Heart left ventricle (tissue), 16 donors: ENCODE measurements around the gene ISLR. TPM values are rescaled to one million over a fixed set of nuclear protein-coding genes. Genes with fewer than 3 reads are reported as not detected.

Source experiments
- ATAC-seq, 4 donors: fragments of 200-7000 bp; cut with Tn5 transposase; one replicate each; pipeline ENCODE4 v1.9.1; 2020 to 2022; ENCODE audit warnings: moderate library complexity in 4 of 4, mild to moderate bottlenecking in 3 of 4, moderate number of reproducible peaks in 1 of 4
- DNase-seq, 5 donors: peaks; one replicate each; pipeline ENCODE4 v3.0.0-alpha.2; 2020
- H3K27ac ChIP-seq, 12 donors: fragments of 200-600 bp; sonication (generic) in 4 of 12; one replicate each; pipeline versions ENCODE4 v1.5.0 to v1.8.0; 2016 to 2022; ENCODE audit warnings: mild to moderate bottlenecking in 2 of 12
- H3K27me3 ChIP-seq, 9 donors: fragments of 200-600 bp; sonication (generic) in 2 of 9; one replicate each; pipeline versions ENCODE4 v1.5.1 to v1.8.0; 2016 to 2022; ENCODE audit warnings: mild to moderate bottlenecking in 3 of 9
- H3K36me3 ChIP-seq, 9 donors: fragments of 200-600 bp; sonication (generic) in 2 of 9; one replicate each; pipeline versions ENCODE4 v1.5.0 to v1.8.0; 2018 to 2022; ENCODE audit warnings: mild to moderate bottlenecking in 2 of 9
- H3K4me1 ChIP-seq, 12 donors: fragments of 200-600 bp; sonication (generic) in 4 of 12; one replicate each; pipeline versions ENCODE4 v1.5.0 to v1.8.0; 2016 to 2022; ENCODE audit warnings: mild to moderate bottlenecking in 3 of 12
- H3K4me3 ChIP-seq, 12 donors: fragments of 200-600 bp; sonication (generic) in 4 of 12; one replicate each; pipeline versions ENCODE4 v1.5.0 to v1.8.0; 2017 to 2022; ENCODE audit warnings: mild to moderate bottlenecking in 9 of 12, moderate library complexity in 4 of 12
- H3K9me3 ChIP-seq, 12 donors: fragments of 200-600 bp; sonication (generic) in 4 of 12; one replicate each; pipeline versions ENCODE4 v1.5.0 to v1.8.0; 2016 to 2022; ENCODE audit warnings: mild to moderate bottlenecking in 1 of 12
- POLR2A ChIP-seq, 2 donors: fragments of 450-650 bp; IDR thresholded peaks; one replicate each; pipeline ENCODE4 v1.6.1; 2017; ENCODE audit warnings: antibody characterized with exemption in 2 of 2, mild to moderate bottlenecking in 2 of 2, moderate library complexity in 2 of 2
- WGBS, 4 donors: extraction: QIAGEN DNeasy Blood & Tissue Kit in 2 of 4; methylation state at CpG; one replicate each; pipeline versions ENCODE4 v1.1.5 to v1.1.7; 2013 to 2018; 5-methylcytosine and 5-hydroxymethylcytosine counted together
- intact Hi-C, 10 donors: fragments of 100-400 bp; cut with DNase I; formaldehyde crosslinking; loops; one replicate each; pipeline versions ENCODE4 v1.11.1 to v1.14.2; 2022
- polyA plus RNA-seq, 2 donors: library from polyadenylated mRNA; stranded (reverse); fragments of 200-250 nt; gene quantifications; one replicate each; pipeline ENCODE4 v1.2.3, GENCODE V29; 2013
- total RNA-seq, 9 donors: library from RNA; depleted of rRNA in 2 of 9; stranded (reverse); fragments of >200 nt in 2 of 9; fragmentation: NEBNext Ultra II Directional in 3 of 9; extraction: Animal tissue kit (Norgen Biotek cat#: 25700) in 3 of 9; gene quantifications; one replicate each; pipeline versions ENCODE4 v1.1.0 to v1.2.4, GENCODE V29; 2016 to 2023
- TF ChIP-seq, protein P1 (sequence below), 12 donors: fragments of 200-600 bp; sonication (generic) in 4 of 12; IDR thresholded peaks; one replicate each; pipeline versions ENCODE4 v1.5.0 to v1.8.0; 2018 to 2022; ENCODE audit warnings: antibody characterized with exemption in 12 of 12, mild to moderate bottlenecking in 5 of 12
- donor health status: ischemic (EF 13 %, LVEDD 7.1; RV severe dilation, severe dysfunction).
- donor health status: healthy with polysubstance abuse.
- donor health status: DM: no; HTN: yes; CAD: no.
- donor health status: DM: no; HTN: no; CAD: no.
- donor health status: ischemic (EF 25% LVEDD 6.9; RV normal size, moderate dysfunction).
- donor health status: ischemic (EF 25% LVEDD 5.7; RV mildly dilated, moderate dysfunction).
- donor health status: healthy.
- donor health status: DM: yes; HTN: yes; CAD: no.
- donor health status: ischemic (EF 35%, LVEDD 5.7; RV mildly dilated, moderate dysfunction).
- donor health status: nonischemic (EF 11% LVEDD 7.7; RV severe dilation, severe dysfunction).
- donor health status: DM: yes; HTN: yes; CAD: no.
- donor health status: PGD.
- donor health status: ischemic (EF 29% LVEDD 5.4; RV normal size, mild dysfunction).
- donor health status: nonischemic (EF 23%, LVEDD 6.1; RV moderate dilation, normal function).

ISLR gene
- total and polyA plus RNA-seq, 11 donors, result 5.1 to 32.3 (median 16.6) TPM

DNA sequence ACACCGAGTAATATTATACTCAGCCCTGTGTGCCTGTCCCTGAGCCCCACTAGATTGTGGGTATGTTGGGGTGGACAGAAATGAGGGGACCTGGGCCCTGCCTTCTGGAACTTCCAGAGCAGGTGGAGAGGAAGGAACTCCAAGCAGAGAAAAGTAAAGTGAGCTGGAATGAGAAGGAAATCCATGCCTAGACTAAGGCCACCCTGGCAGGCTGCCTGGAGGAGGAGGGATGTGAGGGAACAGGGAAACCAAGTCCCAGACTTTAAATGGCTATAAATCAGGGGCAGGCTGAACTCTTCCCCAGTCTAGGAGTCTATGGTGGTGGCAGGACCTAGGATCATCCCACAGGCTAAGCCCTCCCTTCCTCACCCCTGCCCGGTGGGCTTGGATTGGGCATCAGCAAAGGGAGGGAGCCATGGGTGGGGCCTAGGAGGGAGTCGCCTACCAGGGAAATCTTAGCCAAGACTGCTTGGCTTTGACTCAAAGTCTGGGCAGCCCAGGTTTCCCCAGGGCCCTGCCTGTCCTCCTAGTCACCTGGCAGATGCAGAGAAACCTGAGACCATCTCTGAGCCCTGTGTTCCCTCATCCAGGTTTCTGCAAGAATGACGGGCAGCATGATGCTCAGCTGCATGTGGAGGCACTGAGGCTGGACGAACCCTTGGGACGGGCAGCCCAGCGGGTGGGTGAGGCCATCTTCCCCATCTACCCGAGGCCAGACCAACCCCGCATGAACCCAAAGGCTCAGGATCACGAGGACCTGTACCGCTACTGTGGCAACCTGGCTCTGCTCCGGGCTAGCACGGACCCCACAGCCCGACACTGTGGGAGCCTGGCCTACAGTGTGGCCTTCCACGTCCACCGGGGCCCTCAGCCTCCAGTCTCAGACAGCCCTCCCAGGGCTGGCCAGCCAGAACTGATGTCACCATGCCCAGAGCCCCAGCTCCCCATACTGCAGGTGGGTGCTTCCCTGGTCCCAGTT is 44.7 kb downstream of the ISLR start:
- intact Hi-C loops, result no loop called here
- H3K9me3 ChIP-seq, result no peaks in the 10 kb centered on the region
- TF ChIP-seq, protein P1, sequence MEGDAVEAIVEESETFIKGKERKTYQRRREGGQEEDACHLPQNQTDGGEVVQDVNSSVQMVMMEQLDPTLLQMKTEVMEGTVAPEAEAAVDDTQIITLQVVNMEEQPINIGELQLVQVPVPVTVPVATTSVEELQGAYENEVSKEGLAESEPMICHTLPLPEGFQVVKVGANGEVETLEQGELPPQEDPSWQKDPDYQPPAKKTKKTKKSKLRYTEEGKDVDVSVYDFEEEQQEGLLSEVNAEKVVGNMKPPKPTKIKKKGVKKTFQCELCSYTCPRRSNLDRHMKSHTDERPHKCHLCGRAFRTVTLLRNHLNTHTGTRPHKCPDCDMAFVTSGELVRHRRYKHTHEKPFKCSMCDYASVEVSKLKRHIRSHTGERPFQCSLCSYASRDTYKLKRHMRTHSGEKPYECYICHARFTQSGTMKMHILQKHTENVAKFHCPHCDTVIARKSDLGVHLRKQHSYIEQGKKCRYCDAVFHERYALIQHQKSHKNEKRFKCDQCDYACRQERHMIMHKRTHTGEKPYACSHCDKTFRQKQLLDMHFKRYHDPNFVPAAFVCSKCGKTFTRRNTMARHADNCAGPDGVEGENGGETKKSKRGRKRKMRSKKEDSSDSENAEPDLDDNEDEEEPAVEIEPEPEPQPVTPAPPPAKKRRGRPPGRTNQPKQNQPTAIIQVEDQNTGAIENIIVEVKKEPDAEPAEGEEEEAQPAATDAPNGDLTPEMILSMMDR (IDR thresholded peaks at IDR 0.05), result no peak
- no peak for TF ChIP-seq POLR2A (IDR thresholded peaks at IDR 0.05)
- DNase-seq (no peak), ATAC-seq (no peak)
- no peak overlapping the region for H3K4me3 ChIP-seq
- H3K4me1 ChIP-seq, result peaks cover 0 to 9% (median 0%) of the 10 kb centered on the region in 12 donors
- H3K27me3 ChIP-seq, result peaks cover 0 to 6% (median 0%) of the 10 kb centered on the region in 9 donors
- WGBS, 4 donors, result 86 to 96% (median 94%) methylated on average over 9 to 16 of the region's 16 CpGs
- no peaks in the 10 kb centered on the region for H3K36me3 ChIP-seq
- H3K27ac ChIP-seq, result no peak overlapping the region

DNA sequence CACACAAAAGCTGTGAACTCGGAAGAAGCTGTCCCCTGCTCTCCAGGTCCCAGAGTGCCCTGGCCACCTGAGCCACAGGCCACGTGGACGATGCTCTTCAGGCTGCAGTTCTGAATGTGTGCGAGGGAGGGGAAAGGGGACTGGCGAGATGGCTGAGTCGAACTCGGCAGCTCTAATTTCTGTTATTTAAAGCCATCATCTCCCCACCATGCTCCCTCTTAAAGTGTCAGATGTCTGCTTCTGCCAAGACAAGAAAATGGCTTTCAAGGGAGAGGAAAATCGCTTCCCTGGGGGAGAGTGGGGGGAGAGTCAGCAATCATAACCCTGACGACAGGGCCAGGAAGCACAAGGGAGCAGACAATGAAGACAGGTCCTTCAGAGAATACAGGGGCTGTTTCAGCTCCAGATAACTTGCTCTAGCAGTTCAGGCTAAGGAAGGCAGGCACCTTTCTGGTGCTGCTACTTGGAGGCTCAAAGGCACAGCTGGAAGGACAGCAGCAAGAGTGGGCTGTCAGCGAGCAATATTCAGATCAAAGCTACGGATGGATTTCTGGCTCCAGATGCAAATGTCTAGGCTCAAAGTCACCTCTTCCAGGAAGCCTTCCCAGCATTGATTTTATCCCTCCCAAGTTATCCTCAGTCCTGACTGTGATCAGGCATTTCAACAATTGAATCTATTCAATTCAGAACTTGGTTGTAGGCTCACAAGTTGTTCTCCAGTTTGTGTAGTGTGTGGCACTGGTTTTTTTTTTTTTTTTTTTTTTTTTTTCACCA is 47.2 kb downstream of the ISLR start:
- Histone ChIP-seq H3K27ac (no peak overlapping the region), H3K27me3 (peaks cover 0 to 6% (median 0%) of the 10 kb centered on the region in 9 donors), H3K36me3 (no peaks in the 10 kb centered on the region), H3K4me3 (no peak overlapping the region), H3K4me1 (no peaks in the 10 kb centered on the region), H3K9me3 (no peaks in the 10 kb centered on the region)
- intact Hi-C loops, result loop anchor here in 1 of 10 donors (10.0 kb wide), 1 partner anchor 86 kb away; the partner anchor contains the start of gene ISLR2
- no peak for DNase-seq
- no peak for ATAC-seq
- TF ChIP-seq, protein P1 (IDR thresholded peaks at IDR 0.05), result no peak
- TF ChIP-seq POLR2A (IDR thresholded peaks at IDR 0.05), result no peak
- WGBS, 4 donors, result 52 to 70% (median 58%) methylated on average over 11 of the region's 11 CpGs

GRCh38 chr15:74221399-74222239 is 48.1 kb downstream of the ISLR start:
- Histone ChIP-seq H3K36me3 (no peaks in the 10 kb centered on the region), H3K27ac (no peak overlapping the region), H3K4me1 (no peaks in the 10 kb centered on the region), H3K4me3 (no peak overlapping the region), H3K27me3 (peaks cover 0 to 6% (median 0%) of the 10 kb centered on the region in 9 donors), H3K9me3 (no peaks in the 10 kb centered on the region)
- ATAC-seq, result no peak
- no peak for DNase-seq
- 54 to 60% (median 56%) methylated on average over 12 of the region's 12 CpGs for WGBS, 4 donors
- intact Hi-C loops, result loop anchor here in 1 of 10 donors (10.0 kb wide), 1 partner anchor 87 kb away; the partner anchor contains the start of gene ISLR2
- no peak for TF ChIP-seq POLR2A (IDR thresholded peaks at IDR 0.05)
- TF ChIP-seq, protein P1 (IDR thresholded peaks at IDR 0.05), result no peak
